NCI-H510A treated with DMSO at 0.1 percent for 48 hours (cell line): ENCODE results near the gene NEK7.

ENCODE experiments used
- DNase-seq: peaks from one replicate; lab custom pipeline; 2025; lab: John Stamatoyannopoulos, UW

The NEK7 gene

DNA sequence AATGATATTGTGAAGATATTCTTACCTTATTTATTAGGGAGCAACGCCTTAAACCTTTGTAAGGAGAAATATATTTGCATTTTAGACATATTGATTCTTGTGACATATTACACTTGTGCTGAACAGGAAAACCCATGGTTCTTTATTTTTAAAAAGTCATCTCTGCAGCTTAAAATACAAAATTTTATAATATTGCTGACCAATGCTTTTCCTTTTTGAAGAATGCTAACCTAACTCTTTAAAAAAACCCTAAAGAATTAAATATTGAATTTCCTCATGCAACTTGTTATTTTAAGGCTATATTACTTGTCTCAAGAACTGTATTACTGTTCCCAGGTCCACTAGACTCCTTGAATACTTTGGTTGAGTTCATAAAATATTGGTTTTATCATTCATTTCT, 99.0 kb downstream of the NEK7 start:
- no peak for DNase-seq

DNA sequence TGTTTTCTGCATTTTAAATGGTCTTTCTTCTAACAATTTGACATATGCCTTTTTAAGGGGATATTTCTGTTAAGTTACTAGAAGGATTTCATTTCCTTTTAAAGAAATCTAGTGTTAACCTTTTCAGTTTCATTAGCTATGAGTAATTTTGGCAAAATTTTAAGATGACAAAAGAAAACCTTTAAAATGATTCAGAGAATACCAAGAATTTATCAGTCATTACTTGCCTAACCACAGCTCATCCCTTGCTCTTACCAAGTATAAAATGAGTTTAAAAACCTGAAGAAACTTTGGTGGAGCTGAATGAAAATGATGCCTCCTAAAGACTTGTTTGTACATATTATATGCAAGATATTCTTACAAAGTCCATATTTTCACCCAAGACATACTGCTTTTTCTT, 101.7 kb downstream of the NEK7 start:
- no peak for DNase-seq

DNA sequence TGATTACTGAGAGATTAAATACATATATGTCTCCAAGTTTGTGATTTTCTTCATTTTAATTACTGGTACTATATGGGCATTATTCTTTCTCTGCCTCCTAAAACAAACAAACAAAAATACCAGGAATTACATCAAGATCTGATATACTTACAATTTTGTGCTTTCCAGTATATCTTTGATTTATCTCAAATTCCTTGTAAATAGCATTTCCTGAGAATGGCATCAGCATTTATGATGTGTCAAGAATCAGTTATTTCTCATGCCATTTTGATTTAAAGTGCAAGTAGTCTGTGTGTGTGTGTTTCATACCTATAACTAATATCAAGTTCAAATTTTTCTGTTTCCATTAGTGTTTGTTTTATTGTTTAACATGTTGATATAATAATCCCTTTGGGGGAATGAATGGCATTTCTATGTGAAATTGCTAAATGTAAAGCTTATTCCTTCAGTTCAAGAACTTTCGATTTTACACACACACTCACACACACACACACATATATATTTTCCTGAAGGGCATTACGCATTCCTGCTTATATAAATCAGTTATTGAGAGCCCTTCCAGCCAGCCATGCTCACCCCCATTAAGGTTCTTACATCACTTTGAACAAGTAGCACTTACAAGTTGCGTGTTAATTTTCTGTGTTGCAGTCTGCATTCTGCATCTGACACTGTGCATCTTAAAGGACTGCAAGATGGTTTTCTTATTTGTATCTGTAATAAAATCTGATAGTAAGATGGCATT, 102.7 kb downstream of the NEK7 start:
- DNase-seq: no peak

GRCh38 chr1:198261886-198262285, 105.1 kb downstream of the NEK7 start:
- no peak for DNase-seq

DNA sequence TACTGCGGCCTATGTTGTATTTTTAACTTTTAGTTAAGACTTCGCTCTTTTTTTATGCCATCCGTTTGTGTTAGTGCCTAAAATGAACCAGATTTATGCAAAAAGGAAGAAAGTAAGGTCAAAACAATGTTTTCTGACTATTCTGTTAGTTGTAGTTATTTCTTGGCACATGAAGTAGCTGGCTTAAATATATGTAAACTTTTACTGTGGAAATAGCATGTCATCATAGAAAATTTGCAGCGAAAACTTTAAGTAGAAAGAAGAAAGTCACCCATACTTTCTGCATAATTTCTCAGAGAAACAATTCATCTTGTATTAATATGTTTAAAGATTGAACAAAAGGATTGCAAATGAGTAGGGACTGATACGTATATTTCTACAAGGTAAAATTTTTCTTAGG, 106.4 kb downstream of the NEK7 start:
- no peak for DNase-seq

- no peak for DNase-seq
These were observed 107.5 kb downstream of the NEK7 start for GRCh38 chr1:198264282-198264681.

DNA sequence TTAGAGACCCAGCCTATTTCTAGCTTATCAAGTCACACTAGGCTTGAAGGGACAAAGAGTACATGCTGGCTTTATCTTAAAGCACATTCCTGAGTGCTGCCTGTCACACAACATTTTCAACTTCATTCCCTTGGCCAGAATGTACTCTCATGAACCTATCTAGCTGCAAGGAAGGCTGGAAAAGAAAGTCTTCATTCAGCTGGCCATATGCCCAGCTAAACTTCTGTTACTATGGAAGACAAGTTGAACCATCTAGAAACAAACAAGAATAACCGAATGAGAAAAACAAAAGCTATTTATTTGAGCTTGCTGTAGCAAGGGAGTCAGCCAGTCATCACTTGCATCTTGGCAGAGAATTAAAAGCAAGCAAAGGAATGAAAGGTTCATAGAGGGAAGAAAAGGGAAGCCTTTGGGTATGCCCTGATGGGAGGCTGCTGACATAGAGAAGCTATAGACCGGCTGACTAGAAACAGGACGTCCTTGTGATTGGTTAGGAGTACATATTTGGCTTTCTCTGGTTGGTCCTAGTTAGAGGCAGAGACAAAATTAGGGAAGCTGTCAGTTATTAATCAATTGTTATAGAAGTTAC, 108.4 kb downstream of the NEK7 start:
- DNase-seq: no peak

DNA sequence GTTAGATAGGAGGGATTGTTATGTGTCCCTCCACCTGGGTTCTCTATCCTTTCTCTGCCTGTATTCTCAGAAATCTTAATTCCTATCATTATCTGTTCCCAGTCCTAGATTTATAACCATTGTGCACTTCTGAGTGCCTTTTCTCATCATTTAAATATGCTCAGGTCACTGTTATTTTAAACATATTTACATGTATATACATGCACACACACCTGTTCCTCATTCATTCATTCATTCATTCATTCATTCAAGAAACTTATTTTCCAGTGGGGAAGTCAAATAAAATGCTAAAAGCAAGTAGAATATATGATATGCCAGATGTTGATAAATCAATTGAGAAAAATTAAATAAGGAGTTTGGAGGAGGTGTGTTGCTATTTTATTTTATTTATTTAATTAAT, 110.3 kb downstream of the NEK7 start:
- no peak for DNase-seq

DNA sequence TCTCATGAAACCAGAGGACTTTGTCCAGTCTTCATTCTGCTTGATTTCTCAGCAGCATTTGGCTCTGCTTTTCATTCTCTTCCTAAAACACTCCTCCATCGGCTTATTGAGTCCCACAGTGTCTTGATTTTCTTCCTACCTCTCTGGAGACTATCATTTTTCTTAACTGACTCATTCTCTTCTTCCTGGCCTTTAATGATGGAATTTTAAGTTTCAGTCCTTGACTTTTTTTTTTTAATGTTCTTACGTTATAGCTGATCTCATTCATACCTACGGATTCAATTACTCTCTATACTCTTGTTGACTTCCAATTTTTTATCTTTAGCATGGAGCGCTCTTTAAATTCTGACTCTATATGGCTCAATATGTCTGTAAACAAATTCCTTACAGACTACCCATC, 111.1 kb downstream of the NEK7 start:
- no peak for DNase-seq

DNA sequence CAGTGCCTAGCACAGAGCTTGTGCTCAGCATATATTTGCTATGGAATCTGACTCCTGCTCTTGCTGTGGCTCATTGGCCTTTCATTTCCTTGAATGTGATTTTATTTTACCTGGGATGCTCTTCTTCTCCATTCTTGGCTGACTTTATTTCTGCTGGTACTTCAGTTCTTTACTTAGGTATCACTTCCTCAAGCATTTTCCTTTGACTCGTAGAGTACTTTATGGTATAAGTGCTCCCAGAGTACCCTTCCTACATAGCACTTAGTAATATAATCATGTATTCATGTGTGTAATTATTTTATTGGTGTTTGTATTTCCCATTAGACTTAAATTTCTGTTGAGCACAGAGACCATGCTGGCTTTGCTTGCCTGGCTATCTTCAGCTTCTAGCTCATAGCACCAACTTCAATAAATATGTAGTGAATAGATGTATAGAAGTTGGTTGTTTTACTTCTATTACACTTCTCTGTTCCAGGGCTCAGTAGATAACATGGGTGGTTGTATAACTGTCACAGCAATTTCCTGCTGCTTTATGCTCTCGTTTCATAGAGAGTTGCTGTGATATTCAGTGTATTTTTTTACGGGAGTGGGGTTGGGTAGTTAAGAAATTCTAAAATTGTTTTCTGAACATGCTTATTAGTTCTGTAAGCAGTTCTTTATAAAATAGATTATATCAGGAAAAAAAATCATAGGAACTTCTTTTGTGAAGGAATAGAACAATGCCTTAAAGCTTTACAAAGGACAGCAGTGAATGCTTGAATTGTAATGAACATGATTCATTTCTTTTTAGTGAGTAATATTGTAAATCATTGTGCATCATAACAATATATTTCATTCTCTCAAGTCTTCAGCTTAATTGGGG, 112.2 kb downstream of the NEK7 start:
- no peak for DNase-seq

- DNase-seq: no peak
These were observed 112.8 kb downstream of the NEK7 start for GRCh38 chr1:198269646-198269940.

DNA sequence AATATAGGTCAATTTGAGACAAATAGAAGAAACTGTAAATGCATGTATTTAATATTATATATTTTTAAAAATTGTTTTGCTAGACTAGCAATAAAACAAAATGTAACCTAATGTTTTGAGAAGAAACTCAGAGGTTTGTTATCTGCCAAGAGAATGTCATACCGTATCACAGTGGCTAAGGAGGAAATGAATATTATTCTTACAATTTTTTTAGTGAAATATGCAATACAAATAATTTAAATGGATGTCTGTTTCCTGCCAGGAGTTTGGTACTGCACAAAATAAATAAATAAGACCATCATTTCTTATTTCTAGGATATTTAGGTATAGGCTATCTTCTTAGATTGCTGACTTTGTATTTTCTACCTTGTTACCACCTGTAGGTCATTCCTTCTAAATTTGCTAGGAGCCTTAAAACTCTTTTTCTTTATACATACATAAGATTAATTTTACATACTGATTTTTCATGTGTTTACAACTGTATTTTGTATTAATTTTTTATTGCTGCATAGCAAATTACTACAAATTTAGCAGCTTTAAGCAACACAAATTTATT, 113.6 kb downstream of the NEK7 start:
- no peak for DNase-seq

GRCh38 chr1:198271467-198271866, 114.7 kb downstream of the NEK7 start:
- no peak for DNase-seq

- DNase-seq: no peak
These were observed 115.7 kb downstream of the NEK7 start for GRCh38 chr1:198272492-198272891.

- DNase-seq: no peak
These were observed 117.0 kb downstream of the NEK7 start for GRCh38 chr1:198273748-198274295.

GRCh38 chr1:198275597-198275996, 118.8 kb downstream of the NEK7 start:
- no peak for DNase-seq

GRCh38 chr1:198276241-198276640, 119.4 kb downstream of the NEK7 start:
- no peak for DNase-seq

GRCh38 chr1:198278943-198279342, 122.1 kb downstream of the NEK7 start:
- no peak for DNase-seq

- no peak for DNase-seq
These were observed 123.3 kb downstream of the NEK7 start for GRCh38 chr1:198280080-198280479.

DNA sequence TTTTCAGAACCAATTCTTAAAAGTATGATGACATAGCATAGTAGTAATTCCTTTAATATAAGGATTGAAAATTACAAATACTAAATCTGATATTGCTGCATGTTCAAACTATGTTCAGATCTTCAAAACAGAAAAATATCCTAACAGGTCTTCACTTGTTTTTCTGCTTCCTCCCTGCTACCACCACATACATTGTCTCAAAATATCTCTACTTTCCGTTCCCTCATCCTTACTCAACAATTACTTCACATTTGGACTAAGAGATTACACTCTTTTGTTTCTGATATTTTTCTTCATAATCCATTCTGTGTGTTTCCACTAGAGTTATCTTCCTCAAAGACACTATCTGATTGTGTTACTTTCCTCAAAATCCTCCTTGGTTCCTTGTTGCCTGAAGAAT, 125.1 kb downstream of the NEK7 start:
- no peak for DNase-seq

- no peak for DNase-seq
These were observed 126.4 kb downstream of the NEK7 start for GRCh38 chr1:198283222-198283621.

- DNase-seq: no peak
These were observed 131.1 kb downstream of the NEK7 start for GRCh38 chr1:198287916-198288315.
